Liver (tissue), 9 donors: ENCODE data around the gene C17orf58. TPM values are rescaled to one million over a fixed set of nuclear protein-coding genes. Genes with fewer than 3 reads are reported as not detected.

Experiments used
- DNase-seq: peaks from one replicate; pipeline ENCODE4 v3.0.0-alpha.2; 2017; ENCODE audit warnings: low spot score
- H3K27ac ChIP-seq, 2 donors: one replicate each; pipeline ENCODE4 v1.7.0; 2013; ENCODE audit warnings: inconsistent platforms in 2 of 2, low read length in 2 of 2, control low read depth in 1 of 2, low read depth in 1 of 2, mild to moderate bottlenecking in 1 of 2
- H3K27me3 ChIP-seq, 4 donors: one replicate each; pipeline versions ENCODE4 v1.6.1 to v1.7.0; 2013; ENCODE audit warnings: low read length in 3 of 4, inconsistent platforms in 1 of 4, mild to moderate bottlenecking in 1 of 4, moderate library complexity in 1 of 4; ENCODE audit not compliant: control insufficient read depth in 4 of 4, insufficient read depth in 4 of 4
- H3K36me3 ChIP-seq, 4 donors: one replicate each; pipeline versions ENCODE4 v1.6.1 to v1.7.0; 2013; ENCODE audit warnings: low read length in 3 of 4, mild to moderate bottlenecking in 3 of 4, low read depth in 1 of 4, moderate library complexity in 1 of 4; ENCODE audit not compliant: control insufficient read depth in 4 of 4, insufficient read depth in 3 of 4
- H3K4me1 ChIP-seq, 4 donors: one replicate each; pipeline versions ENCODE4 v1.6.1 to v1.7.0; 2013; ENCODE audit warnings: low read length in 3 of 4, mild to moderate bottlenecking in 3 of 4, moderate library complexity in 1 of 4; ENCODE audit not compliant: control insufficient read depth in 4 of 4, insufficient read depth in 4 of 4
- H3K4me3 ChIP-seq, 3 donors: one replicate each; pipeline versions ENCODE4 v1.6.1 to v1.7.0; 2013; ENCODE audit warnings: low read length in 3 of 3, control low read depth in 1 of 3, low read depth in 1 of 3, mild to moderate bottlenecking in 1 of 3
- H3K9ac ChIP-seq, 2 donors: one replicate each; pipeline ENCODE4 v1.7.0; 2013; ENCODE audit warnings: low read length in 2 of 2, mild to moderate bottlenecking in 2 of 2, moderate library complexity in 2 of 2, control low read depth in 1 of 2, low read depth in 1 of 2
- H3K9me3 ChIP-seq, 4 donors: one replicate each; pipeline versions ENCODE4 v1.6.1 to v1.7.0; 2013; ENCODE audit warnings: low read length in 3 of 4; ENCODE audit not compliant: control insufficient read depth in 4 of 4
- ATF3 ChIP-seq: IDR thresholded peaks from 2 replicates; pipeline ENCODE4 v1.6.1; 2016; ENCODE audit warnings: antibody characterized with exemption
- CTCF ChIP-seq: fragments of 150-350 bp; IDR thresholded peaks from 2 replicates; pipeline ENCODE4 v1.5.1; 2017; ENCODE audit warnings: improper control_type of control experiment, low read depth, low read length; ENCODE audit not compliant: missing input control
- FOXA1 ChIP-seq: IDR thresholded peaks from 2 replicates; pipeline ENCODE4 v1.6.1; 2016; ENCODE audit warnings: antibody characterized with exemption
- FOXA2 ChIP-seq: IDR thresholded peaks from 2 replicates; pipeline ENCODE4 v1.6.1; 2016; ENCODE audit warnings: antibody characterized with exemption
- GABPA ChIP-seq, 2 donors: IDR thresholded peaks in 1 of 2; conservative IDR thresholded peaks in 1 of 2; 2 replicates each; pipeline ENCODE4 v1.6.1; 2016; ENCODE audit warnings: antibody characterized with exemption in 2 of 2, mild to moderate bottlenecking in 1 of 2, moderate library complexity in 1 of 2
- HNF4A ChIP-seq, 2 donors: conservative IDR thresholded peaks; 2 replicates each; pipeline ENCODE4 v1.6.1; 2016; ENCODE audit warnings: antibody characterized with exemption in 2 of 2, mild to moderate bottlenecking in 2 of 2
- JUND ChIP-seq, 2 donors: IDR thresholded peaks; 2 replicates each; pipeline ENCODE4 v1.6.1; 2016; ENCODE audit warnings: antibody characterized with exemption in 2 of 2
- MAX ChIP-seq: IDR thresholded peaks from 2 replicates; pipeline ENCODE4 v1.6.1; 2016; ENCODE audit warnings: antibody characterized with exemption
- NR2F2 ChIP-seq: IDR thresholded peaks from 2 replicates; pipeline ENCODE4 v1.6.1; 2016; ENCODE audit warnings: antibody characterized with exemption
- RAD21 ChIP-seq, 2 donors: IDR thresholded peaks; 2 replicates each; pipeline ENCODE4 v1.6.1; 2016; ENCODE audit warnings: antibody characterized with exemption in 2 of 2, mild to moderate bottlenecking in 2 of 2
- REST ChIP-seq: IDR thresholded peaks from 2 replicates; pipeline ENCODE4 v1.6.1; 2016; ENCODE audit warnings: antibody characterized with exemption, mild to moderate bottlenecking
- SP1 ChIP-seq: IDR thresholded peaks from 2 replicates; pipeline ENCODE4 v1.6.1; 2018; ENCODE audit warnings: antibody characterized with exemption, mild to moderate bottlenecking
- YY1 ChIP-seq: IDR thresholded peaks from 2 replicates; pipeline ENCODE4 v1.6.1; 2016; ENCODE audit warnings: antibody characterized with exemption, mild to moderate bottlenecking
- ZBTB33 ChIP-seq: IDR thresholded peaks from 2 replicates; pipeline ENCODE4 v1.6.1; 2016; ENCODE audit warnings: antibody characterized with exemption
- WGBS: extraction: QIAGEN DNeasy Blood & Tissue Kit; methylation state at CpG from one replicate; pipeline ENCODE4 v1.1.7; 2013; 5-methylcytosine and 5-hydroxymethylcytosine counted together
- polyA plus RNA-seq, 2 donors: library from polyadenylated mRNA; stranded (reverse) in 1 of 2; unstranded in 1 of 2; fragments of 200-250 nt in 1 of 2; fragments of >200 nt in 1 of 2; fragmentation: Nextera tagmentation in 1 of 2; extraction: Ambion mirVana in 1 of 2; gene quantifications; one replicate each; pipeline versions ENCODE4 v1.2.1 to v1.2.3, GENCODE V29; 2013 to 2015
- total RNA-seq, 2 donors: library from RNA; depleted of rRNA; stranded (reverse); fragments of >200 nt; gene quantifications; one replicate each; pipeline ENCODE4 v1.2.3, GENCODE V29; 2014
- donor health status: healthy.
- donor health status: healthy.
- donor health status: healthy.
- donor health status: healthy.
- donor health status: healthy.

C17orf58 gene
- total and polyA plus RNA-seq, 4 donors: 6.4 to 13.4 (median 9.8) TPM

GRCh38 chr17:67999291-67999911 is 3.1 kb upstream of the C17orf58 start (continued):
- TF ChIP-seq ATF3 (no peak), ZBTB33 (no peak), RAD21 (IDR thresholded peaks at IDR 0.05) (no peak), SP1 (no peak), JUND (IDR thresholded peaks at IDR 0.05) (no peak)

GRCh38 chr17:67998466-67998865 is 2.2 kb upstream of the C17orf58 start:
- TF ChIP-seq NR2F2: no peak
- no peak for TF ChIP-seq FOXA1
- no peak for TF ChIP-seq SP1
- no peak for TF ChIP-seq GABPA (IDR thresholded peaks at IDR 0.05 in 1 of 2, conservative IDR thresholded peaks at IDR 0.05 in 1 of 2)
- no peak for TF ChIP-seq REST
- no peak for DNase-seq
- 90% methylated on average over 2 of the region's 2 CpGs for WGBS
- Histone ChIP-seq H3K36me3 (no peaks in the 10 kb centered on the region), H3K9me3 (no peaks in the 10 kb centered on the region), H3K27ac (no peak overlapping the region), H3K27me3 (no peaks in the 10 kb centered on the region), H3K9ac (no peak overlapping the region), H3K4me3 (no peak overlapping the region), H3K4me1 (peaks cover 4 to 19% (median 13%) of the 10 kb centered on the region in 4 donors)

GRCh38 chr17:67995570-67996263 is 552 bp downstream of the C17orf58 start:
- peaks cover 4 to 28% (median 18%) of the 10 kb centered on the region in 4 donors for H3K4me1 ChIP-seq
- no peaks in the 10 kb centered on the region for H3K27me3 ChIP-seq
- H3K9ac ChIP-seq: peak overlapping the region in 1 of 2 donors; percentile 56
- no peaks in the 10 kb centered on the region for H3K36me3 ChIP-seq
- peak overlapping the region; percentile 78 to 79 for H3K27ac ChIP-seq
- WGBS: under 1% methylated on average over 43 of the region's 43 CpGs
- peak overlapping the region; percentile 61 to 68 (median 66) for H3K4me3 ChIP-seq
- H3K9me3 ChIP-seq: no peaks in the 10 kb centered on the region
- no peak for DNase-seq
- TF ChIP-seq ATF3 (no peak), ZBTB33 (no peak), MAX (no peak), YY1 (no peak), GABPA (IDR thresholded peaks at IDR 0.05 in 1 of 2, conservative IDR thresholded peaks at IDR 0.05 in 1 of 2) (no peak), SP1 (no peak), FOXA2 (no peak), NR2F2 (no peak), CTCF (no peak), JUND (IDR thresholded peaks at IDR 0.05) (no peak), HNF4A (conservative IDR thresholded peaks at IDR 0.05) (no peak)
